ENCODE data around the gene COL13A1. TPM values are rescaled to one million over a fixed set of nuclear protein-coding genes. Genes with fewer than 3 reads are reported as not detected.

COL13A1 gene
- total RNA-seq, 4 donors from 2014 or later, result 1.2 to 6.8 (median 3.9) TPM

DNA sequence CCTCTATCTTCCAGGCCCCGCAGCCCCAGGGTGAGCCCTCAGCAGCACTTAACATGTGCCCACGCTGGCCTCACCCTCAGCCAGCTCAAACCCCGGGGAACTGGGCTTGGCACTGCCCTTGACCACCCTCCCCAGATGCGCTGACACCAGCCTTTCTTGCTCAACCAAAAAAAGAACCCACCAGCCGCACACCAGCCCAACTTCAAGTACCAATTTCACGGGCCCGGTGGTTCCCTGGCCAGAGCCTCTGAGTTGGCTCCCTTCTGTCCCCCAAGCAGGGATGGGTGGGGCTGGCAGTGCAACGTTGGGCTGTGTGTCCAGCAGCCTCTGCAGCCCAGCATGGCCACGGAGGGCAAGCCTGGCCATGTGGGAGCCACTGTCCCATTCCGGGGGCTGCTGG is 96.3 kb downstream of the COL13A1 start:
- TF ChIP-seq POLR2AphosphoS5 (IDR thresholded peaks at IDR 0.05), result no peak
- TF ChIP-seq CTCF (IDR thresholded peaks at IDR 0.05), result no peak
- no peak for TF ChIP-seq POLR2A (IDR thresholded peaks at IDR 0.05)
- no peak for TF ChIP-seq EP300 (IDR thresholded peaks at IDR 0.05)
- Histone ChIP-seq H3K27me3 (no peaks in the 10 kb centered on the region), H3K27ac (no peak overlapping the region), H3K4me3 (no peak overlapping the region), H3K9me3 (no peaks in the 10 kb centered on the region), H3K36me3 (no peaks in the 10 kb centered on the region), H3K4me1 (peaks cover 0 to 12% (median 0%) of the 10 kb centered on the region in 3 donors)
- WGBS, 2 donors (ENCODE audit: low coverage in 1 of 2), result 80% methylated on average over 1 of the region's 10 CpGs; no CpG with 5 or more reads in 1 of the 2 donors
- ATAC-seq, result no peak

DNA sequence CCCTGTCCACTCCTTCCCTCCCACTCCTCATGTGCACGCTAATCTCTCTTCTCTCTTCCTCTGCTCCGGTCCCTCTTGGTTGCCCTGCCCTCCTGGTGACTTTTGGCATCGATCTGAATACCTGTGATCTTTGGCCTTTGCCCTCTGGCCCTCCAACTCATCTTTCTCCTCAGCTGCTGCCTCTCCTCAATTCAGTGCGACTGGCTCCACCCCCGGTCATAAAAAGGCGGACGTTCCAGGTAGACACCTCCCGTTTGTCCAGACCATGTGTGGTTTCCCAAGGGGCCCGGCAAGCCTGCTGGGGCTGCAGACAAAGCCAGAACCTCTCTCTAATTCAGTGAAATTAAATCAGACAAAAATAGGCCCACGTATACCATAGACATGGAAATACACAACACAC is 96.8 kb downstream of the COL13A1 start:
- no peak for ATAC-seq
- no peak overlapping the region for H3K4me3 ChIP-seq
- 68 to 78% methylated on average over 5 to 7 of the region's 10 CpGs for WGBS, 2 donors (ENCODE audit: low coverage in 1 of 2)
- H3K36me3 ChIP-seq, result no peaks in the 10 kb centered on the region
- H3K27me3 ChIP-seq, result no peaks in the 10 kb centered on the region
- H3K4me1 ChIP-seq, result peaks cover 0 to 12% (median 0%) of the 10 kb centered on the region in 3 donors
- TF ChIP-seq CTCF (IDR thresholded peaks at IDR 0.05) (no peak), POLR2A (IDR thresholded peaks at IDR 0.05) (no peak), POLR2AphosphoS5 (IDR thresholded peaks at IDR 0.05) (no peak), EP300 (IDR thresholded peaks at IDR 0.05) (no peak)
- no peak overlapping the region for H3K27ac ChIP-seq
- no peaks in the 10 kb centered on the region for H3K9me3 ChIP-seq

GRCh38 chr10:69898941-69899340 is 97.2 kb downstream of the COL13A1 start:
- Histone ChIP-seq H3K4me1 (peaks cover 0 to 12% (median 0%) of the 10 kb centered on the region in 3 donors), H3K27me3 (no peaks in the 10 kb centered on the region), H3K36me3 (no peaks in the 10 kb centered on the region), H3K9me3 (no peaks in the 10 kb centered on the region), H3K4me3 (no peak overlapping the region), H3K27ac (no peak overlapping the region)
- no peak for ATAC-seq
- 100% methylated on average over 2 of the region's 2 CpGs; no CpG with 5 or more reads in 1 of the 2 donors for WGBS, 2 donors (ENCODE audit: low coverage in 1 of 2)
- TF ChIP-seq CTCF (IDR thresholded peaks at IDR 0.05) (no peak), POLR2AphosphoS5 (IDR thresholded peaks at IDR 0.05) (no peak), EP300 (IDR thresholded peaks at IDR 0.05) (no peak), POLR2A (IDR thresholded peaks at IDR 0.05) (no peak)

DNA sequence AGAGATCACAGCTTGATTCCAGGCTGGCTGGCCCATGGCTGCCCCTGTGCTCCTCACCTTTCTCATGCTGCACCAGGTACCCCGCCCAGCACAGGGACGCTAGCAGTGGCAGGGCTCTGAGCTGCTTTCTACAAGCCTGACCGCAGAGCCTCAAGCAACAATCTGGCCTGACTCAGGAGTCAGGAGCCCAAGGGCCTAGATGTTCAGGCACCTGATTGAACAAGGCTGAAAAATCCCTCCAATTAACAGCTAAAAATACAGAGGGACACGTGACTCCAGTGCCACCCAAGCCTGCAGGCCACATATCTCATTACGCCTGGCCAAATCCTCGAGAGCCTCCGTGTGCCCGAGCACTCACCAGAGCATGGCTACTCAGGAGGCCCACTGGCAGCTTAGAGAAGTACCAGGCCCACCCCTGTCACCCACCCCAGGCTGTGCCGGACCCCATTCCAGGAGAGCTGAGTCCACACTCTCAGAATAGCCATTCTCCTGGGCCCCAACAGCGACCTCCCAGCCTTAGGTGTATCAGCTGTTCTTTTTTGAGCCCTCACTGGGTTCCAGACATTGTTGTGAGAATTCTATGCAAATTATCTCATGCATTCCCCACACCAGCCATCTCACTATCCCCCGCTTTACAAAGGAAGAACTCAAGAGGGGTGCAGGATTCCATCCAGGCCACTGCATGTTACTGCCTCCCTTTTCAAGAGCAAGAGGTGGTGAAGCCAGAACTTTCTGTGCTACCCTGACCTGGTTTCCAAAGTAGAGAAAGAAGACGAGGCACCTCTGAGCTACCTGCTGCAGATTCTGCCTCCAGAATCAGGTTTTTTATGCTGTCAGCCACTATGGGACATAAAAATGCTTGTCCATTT is 98.3 kb downstream of the COL13A1 start:
- Histone ChIP-seq H3K27me3 (no peaks in the 10 kb centered on the region), H3K27ac (no peak overlapping the region), H3K9me3 (no peaks in the 10 kb centered on the region), H3K36me3 (no peaks in the 10 kb centered on the region), H3K4me1 (peaks cover 0 to 12% (median 0%) of the 10 kb centered on the region in 3 donors), H3K4me3 (no peak overlapping the region)
- no peak for ATAC-seq
- no CpG with 5 or more reads among the region's 12 CpGs for WGBS, 2 donors (ENCODE audit: low coverage in 1 of 2)
- TF ChIP-seq EP300 (IDR thresholded peaks at IDR 0.05) (no peak), POLR2AphosphoS5 (IDR thresholded peaks at IDR 0.05) (no peak), CTCF (IDR thresholded peaks at IDR 0.05) (no peak), POLR2A (IDR thresholded peaks at IDR 0.05) (no peak)

- ATAC-seq, result no peak
- H3K27ac ChIP-seq, result no peak overlapping the region
These were observed 99.3 kb downstream of the COL13A1 start for GRCh38 chr10:69901022-69901421.

More at GRCh38 chr10:69901022-69901421, 99.3 kb downstream of the COL13A1 start:
- TF ChIP-seq POLR2AphosphoS5 (IDR thresholded peaks at IDR 0.05) (no peak), EP300 (IDR thresholded peaks at IDR 0.05) (no peak), CTCF (IDR thresholded peaks at IDR 0.05) (no peak), POLR2A (IDR thresholded peaks at IDR 0.05) (no peak)
- H3K4me3 ChIP-seq, result no peak overlapping the region
- no peaks in the 10 kb centered on the region for H3K27me3 ChIP-seq
- WGBS, 2 donors (ENCODE audit: low coverage in 1 of 2), result 80 to 88% methylated on average over 1 to 2 of the region's 2 CpGs
- H3K4me1 ChIP-seq, result peaks cover 0 to 12% (median 0%) of the 10 kb centered on the region in 3 donors
- no peaks in the 10 kb centered on the region for H3K9me3 ChIP-seq
- H3K36me3 ChIP-seq, result no peaks in the 10 kb centered on the region
